ENCODE data around the gene FAT2.

Gene FAT2

DNA sequence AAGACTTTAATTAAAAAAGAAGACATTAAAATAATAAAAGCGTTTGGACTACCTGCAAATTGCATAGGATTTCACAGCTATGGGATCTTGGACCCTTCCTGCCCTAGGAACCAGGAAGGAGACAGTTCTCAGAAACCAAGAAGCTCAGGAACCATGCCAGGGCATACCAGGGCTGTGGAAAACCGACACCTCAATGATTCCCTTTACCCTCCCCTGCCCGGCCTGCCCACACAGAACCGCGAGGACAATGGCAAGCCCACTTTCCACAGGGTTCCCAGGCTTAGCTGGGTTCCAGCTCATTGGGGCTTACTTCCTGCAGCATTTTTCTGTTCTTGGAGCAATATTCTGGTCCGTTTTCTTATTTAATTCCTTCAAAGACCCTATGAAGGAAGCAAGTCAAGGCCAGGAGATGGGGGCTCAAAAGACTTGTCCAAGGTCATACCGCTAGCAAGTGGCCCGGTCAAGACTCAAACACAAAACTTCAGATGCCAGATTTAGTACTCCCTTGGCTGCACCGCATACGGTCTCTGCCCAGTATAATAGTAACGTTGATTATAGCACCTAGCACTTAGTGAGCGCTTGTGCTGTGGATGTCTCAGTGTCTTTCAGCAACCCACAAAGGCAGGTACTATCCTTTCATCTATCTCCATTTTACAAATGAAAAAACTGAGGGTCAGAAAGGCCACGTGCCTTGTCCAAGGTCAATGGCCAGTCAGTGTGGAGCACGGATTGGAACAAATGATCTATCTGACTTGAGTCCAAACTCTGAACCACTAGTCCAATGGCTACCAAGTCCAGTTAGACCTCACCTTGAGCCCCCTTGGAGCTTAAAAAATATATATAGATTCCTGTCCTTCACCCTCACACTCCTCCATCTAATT is 6.8 kb downstream of the FAT2 start:
- Histone ChIP-seq H3K4me2 (ENCODE audit: low read depth, low read length, poor library complexity, severe bottlenecking) (no peak overlapping the region), H3K4me3 (ENCODE audit: insufficient read depth, low read length, poor library complexity, severe bottlenecking) (no peak overlapping the region), H3K9me3 (ENCODE audit: insufficient read depth, low read length) (no peaks in the 10 kb centered on the region), H3K9me2 (replicated peaks; ENCODE audit: insufficient read depth, low read length) (no peaks in the 10 kb centered on the region), H4K20me1 (ENCODE audit: low read depth, low read length) (no peaks in the 10 kb centered on the region), H3F3A (ENCODE audit: insufficient read depth) (no peaks in the 10 kb centered on the region), H3K9ac (ENCODE audit: low read length) (no peak overlapping the region), H3K36me3 (ENCODE audit: low read length) (no peaks in the 10 kb centered on the region), H3K27me3 (ENCODE audit: low read length) (no peaks in the 10 kb centered on the region), H3K27ac (ENCODE audit: low read depth, low read length) (no peak overlapping the region), H3K79me2 (ENCODE audit: insufficient read depth, low read length) (no peaks in the 10 kb centered on the region), H2AFZ (ENCODE audit: low read depth, low read length, severe bottlenecking) (no peak overlapping the region)
- no peak for TF ChIP-seq EZH2phosphoT487 (conservative IDR thresholded peaks at IDR 0.05; ENCODE audit: low read length)
- TF ChIP-seq, protein P1, sequence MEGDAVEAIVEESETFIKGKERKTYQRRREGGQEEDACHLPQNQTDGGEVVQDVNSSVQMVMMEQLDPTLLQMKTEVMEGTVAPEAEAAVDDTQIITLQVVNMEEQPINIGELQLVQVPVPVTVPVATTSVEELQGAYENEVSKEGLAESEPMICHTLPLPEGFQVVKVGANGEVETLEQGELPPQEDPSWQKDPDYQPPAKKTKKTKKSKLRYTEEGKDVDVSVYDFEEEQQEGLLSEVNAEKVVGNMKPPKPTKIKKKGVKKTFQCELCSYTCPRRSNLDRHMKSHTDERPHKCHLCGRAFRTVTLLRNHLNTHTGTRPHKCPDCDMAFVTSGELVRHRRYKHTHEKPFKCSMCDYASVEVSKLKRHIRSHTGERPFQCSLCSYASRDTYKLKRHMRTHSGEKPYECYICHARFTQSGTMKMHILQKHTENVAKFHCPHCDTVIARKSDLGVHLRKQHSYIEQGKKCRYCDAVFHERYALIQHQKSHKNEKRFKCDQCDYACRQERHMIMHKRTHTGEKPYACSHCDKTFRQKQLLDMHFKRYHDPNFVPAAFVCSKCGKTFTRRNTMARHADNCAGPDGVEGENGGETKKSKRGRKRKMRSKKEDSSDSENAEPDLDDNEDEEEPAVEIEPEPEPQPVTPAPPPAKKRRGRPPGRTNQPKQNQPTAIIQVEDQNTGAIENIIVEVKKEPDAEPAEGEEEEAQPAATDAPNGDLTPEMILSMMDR (IDR thresholded peaks at IDR 0.05; ENCODE audit: insufficient read depth, low read length, poor library complexity, severe bottlenecking) = no peak

DNA sequence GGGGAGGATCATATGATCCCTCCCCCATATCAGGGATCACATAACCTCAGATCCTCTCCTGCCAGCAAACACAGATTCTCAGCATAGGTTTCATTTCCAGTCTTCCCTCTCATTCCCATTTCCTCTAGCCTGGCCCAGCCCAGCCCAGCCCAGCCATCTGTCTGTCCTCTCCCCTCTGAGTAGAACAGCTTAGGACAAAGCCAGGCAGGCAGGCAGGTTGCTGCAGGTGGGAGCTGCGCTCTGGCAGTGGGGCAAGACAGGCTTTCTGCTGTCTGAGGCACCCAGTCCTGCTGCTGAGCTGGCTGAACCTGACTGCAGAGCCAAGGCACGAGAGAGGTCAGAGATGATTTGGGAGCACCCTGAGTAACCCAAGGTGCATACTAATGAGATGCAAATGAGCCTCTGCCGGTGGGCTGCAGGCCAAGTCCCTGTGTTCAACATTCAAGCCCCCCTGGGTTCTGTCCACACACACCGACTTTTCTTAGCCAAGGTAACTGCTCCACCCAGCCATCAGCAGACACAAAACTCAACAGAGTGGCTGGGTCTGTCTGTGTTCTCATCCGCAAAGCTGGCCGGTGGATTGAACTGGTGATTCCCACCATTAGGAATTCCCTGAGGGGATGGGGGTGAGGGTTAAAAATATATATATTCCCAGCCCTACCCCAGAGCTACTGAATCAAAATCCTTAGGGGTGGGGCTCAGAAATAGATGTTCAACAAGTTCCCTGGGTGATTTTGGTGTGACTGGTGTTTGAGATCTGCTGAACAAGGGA is 9.1 kb downstream of the FAT2 start:
- no peaks in the 10 kb centered on the region for H3K27me3 ChIP-seq (ENCODE audit: low read length)
- no peak overlapping the region for H3K27ac ChIP-seq (ENCODE audit: low read depth, low read length)
- TF ChIP-seq, protein P1 (IDR thresholded peaks at IDR 0.05; ENCODE audit: insufficient read depth, low read length, poor library complexity, severe bottlenecking) = no peak
- no peak for TF ChIP-seq EZH2phosphoT487 (conservative IDR thresholded peaks at IDR 0.05; ENCODE audit: low read length)
- H3K4me3 ChIP-seq (ENCODE audit: insufficient read depth, low read length, poor library complexity, severe bottlenecking) = no peak overlapping the region
- no peak overlapping the region for H3K4me2 ChIP-seq (ENCODE audit: low read depth, low read length, poor library complexity, severe bottlenecking)
- no peaks in the 10 kb centered on the region for H3K79me2 ChIP-seq (ENCODE audit: insufficient read depth, low read length)
- H3K9me3 ChIP-seq (ENCODE audit: insufficient read depth, low read length) = no peaks in the 10 kb centered on the region
- H3K36me3 ChIP-seq (ENCODE audit: low read length) = no peaks in the 10 kb centered on the region
- no peaks in the 10 kb centered on the region for H3F3A ChIP-seq (ENCODE audit: insufficient read depth)
- H3K9me2 ChIP-seq (replicated peaks; ENCODE audit: insufficient read depth, low read length) = no peaks in the 10 kb centered on the region
- H3K9ac ChIP-seq (ENCODE audit: low read length) = no peak overlapping the region
- H2AFZ ChIP-seq (ENCODE audit: low read depth, low read length, severe bottlenecking) = no peak overlapping the region
- H4K20me1 ChIP-seq (ENCODE audit: low read depth, low read length) = no peaks in the 10 kb centered on the region

DNA sequence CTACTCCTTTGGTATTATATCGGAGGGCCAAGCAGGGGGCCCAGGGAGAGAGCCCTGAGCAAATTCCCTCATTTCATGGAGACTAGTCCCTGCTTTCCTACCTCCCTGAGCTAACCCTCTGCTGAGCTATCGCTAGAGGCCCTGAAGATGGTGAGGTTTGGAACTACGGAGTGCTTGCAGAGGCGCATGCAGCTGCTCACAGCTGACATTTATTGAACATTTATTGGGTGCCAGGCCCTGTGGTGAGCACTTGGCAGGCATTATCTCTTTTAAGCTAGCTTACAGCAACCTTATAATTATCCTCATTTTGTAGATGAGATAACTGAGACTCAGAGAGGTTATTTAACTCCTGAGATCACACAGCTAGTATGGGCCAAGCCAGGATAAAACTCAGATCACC is 9.8 kb downstream of the FAT2 start:
- no peak overlapping the region for H3K4me3 ChIP-seq (ENCODE audit: insufficient read depth, low read length, poor library complexity, severe bottlenecking)
- no peaks in the 10 kb centered on the region for H3K79me2 ChIP-seq (ENCODE audit: insufficient read depth, low read length)
- H3K4me2 ChIP-seq (ENCODE audit: low read depth, low read length, poor library complexity, severe bottlenecking) = no peak overlapping the region
- H3K36me3 ChIP-seq (ENCODE audit: low read length) = no peaks in the 10 kb centered on the region
- no peak overlapping the region for H3K9ac ChIP-seq (ENCODE audit: low read length)
- no peaks in the 10 kb centered on the region for H3K9me2 ChIP-seq (replicated peaks; ENCODE audit: insufficient read depth, low read length)
- H3K9me3 ChIP-seq (ENCODE audit: insufficient read depth, low read length) = no peaks in the 10 kb centered on the region
- H3K27me3 ChIP-seq (ENCODE audit: low read length) = no peaks in the 10 kb centered on the region
- no peak for TF ChIP-seq EZH2phosphoT487 (conservative IDR thresholded peaks at IDR 0.05; ENCODE audit: low read length)
- TF ChIP-seq, protein P1 (IDR thresholded peaks at IDR 0.05; ENCODE audit: insufficient read depth, low read length, poor library complexity, severe bottlenecking) = no peak
- H2AFZ ChIP-seq (ENCODE audit: low read depth, low read length, severe bottlenecking) = no peak overlapping the region
- no peak overlapping the region for H3K27ac ChIP-seq (ENCODE audit: low read depth, low read length)
- no peaks in the 10 kb centered on the region for H4K20me1 ChIP-seq (ENCODE audit: low read depth, low read length)
- no peaks in the 10 kb centered on the region for H3F3A ChIP-seq (ENCODE audit: insufficient read depth)

All from SU-DHL-6 (cell line).